ENCODE data around the gene GMDS.
A peak's percentile ranks its signal among the peaks of the same experiment; 100 is the strongest.

The GMDS gene

GRCh38 chr6:1575210-1576041 lies 670.0 kb downstream of the GMDS start:
- DNase-seq, result peak; percentile 24

- no peak for DNase-seq
Measured at GRCh38 chr6:1574890-1575209, 670.6 kb downstream of the GMDS start.

GRCh38 chr6:1574083-1574761 lies 671.2 kb downstream of the GMDS start:
- DNase-seq, result no peak
